Ovary (tissue), 9 donors: ENCODE data around the gene PLA2G1B. TPM values are rescaled to one million over a fixed set of nuclear protein-coding genes. Genes with fewer than 3 reads are reported as not detected.
A peak's percentile ranks its signal among the peaks of the same experiment; 100 is the strongest.

Experiments
- DNase-seq, 5 donors: peaks; one replicate each; pipeline ENCODE4 v3.0.0-alpha.2; 2019 to 2020
- H3K27ac ChIP-seq, 2 donors: fragments of 200-600 bp; one replicate each; pipeline versions ENCODE4 v1.5.1 to v1.8.0; 2019 to 2022
- H3K27me3 ChIP-seq: fragments of 200-600 bp; one replicate; pipeline ENCODE4 v1.8.0; 2022
- H3K36me3 ChIP-seq: fragments of 200-600 bp; sonication (generic); one replicate; pipeline ENCODE4 v1.5.1; 2019
- H3K4me1 ChIP-seq: one replicate; pipeline ENCODE4 v1.8.1; 2013; ENCODE audit warnings: mild to moderate bottlenecking, moderate library complexity; ENCODE audit not compliant: insufficient read depth
- H3K4me3 ChIP-seq: fragments of 200-600 bp; sonication (generic); one replicate; pipeline ENCODE4 v1.5.1; 2017
- H3K9me3 ChIP-seq, 2 donors: fragments of 200-600 bp in 1 of 2; sonication (generic) in 1 of 2; one replicate each; pipeline versions ENCODE4 v1.5.1 to v1.8.1; 2013 to 2019; ENCODE audit warnings: mild to moderate bottlenecking in 1 of 2, moderate library complexity in 1 of 2
- EP300 ChIP-seq: sonication (generic); formaldehyde crosslinking; IDR thresholded peaks from one replicate; pipeline ENCODE4 v1.6.1; 2017; ENCODE audit warnings: antibody characterized with exemption
- POLR2A ChIP-seq: fragments of 450-650 bp; IDR thresholded peaks from one replicate; pipeline ENCODE4 v1.6.1; 2017; ENCODE audit warnings: antibody characterized with exemption, mild to moderate bottlenecking, moderate library complexity
- WGBS, 3 donors: extraction: QIAGEN DNeasy Blood & Tissue Kit in 1 of 3; methylation state at CpG; one replicate each; pipeline versions ENCODE4 v1.1.5 to v1.1.7; 2013 to 2017; 5-methylcytosine and 5-hydroxymethylcytosine counted together
- intact Hi-C, 4 donors: fragments of 100-400 bp; cut with DNase I; formaldehyde crosslinking; loops; one replicate each; pipeline versions ENCODE4 v1.11.0 to v1.15.1; 2022 to 2023
- polyA plus RNA-seq, 2 donors: library from polyadenylated mRNA; stranded (reverse); fragments of 200-250 nt in 1 of 2; fragments of 350-450 nt in 1 of 2; fragmentation: Illumina TruSeq in 1 of 2; extraction: RNeasy Lipid Tissue Mini Kit (QIAGEN cat#74804) in 1 of 2; gene quantifications; one replicate each; pipeline ENCODE4 v1.2.3, GENCODE V29; 2013 to 2014
- total RNA-seq, 7 donors: library from RNA; depleted of rRNA in 2 of 7; stranded (reverse); fragments of >200 nt in 2 of 7; fragmentation: NEBNext Ultra II Directional in 3 of 7; extraction: Animal tissue kit (Norgen Biotek cat#: 25700) in 3 of 7; gene quantifications; one replicate each; pipeline versions ENCODE4 v1.1.0 to v1.2.4, GENCODE V29; 2016 to 2023
- TF ChIP-seq, protein P1 (sequence below), 3 donors: fragments of 450-650 bp in 2 of 3; fragments of 200-600 bp in 1 of 3; IDR thresholded peaks; one replicate each; pipeline versions ENCODE4 v1.5.1 to v1.8.0; 2016 to 2022; ENCODE audit warnings: antibody characterized with exemption in 3 of 3, mild to moderate bottlenecking in 1 of 3
- donor health status: DM: no; HTN: no; CAD: no; lungs with moderate emphysema.
- donor health status: DM: no; HTN: no; CAD: no.
- donor health status: Bipolar disorder and iron deficiency.
- donor health status: DM: yes; HTN: yes; CAD: no.
- donor health status: DM: no; HTN: no; CAD: no.
- donor health status: DM: yes; HTN: yes; CAD: no.

PLA2G1B gene
- total and polyA plus RNA-seq, 9 donors = 0.67 to 17.0 (median 7.1) TPM

DNA sequence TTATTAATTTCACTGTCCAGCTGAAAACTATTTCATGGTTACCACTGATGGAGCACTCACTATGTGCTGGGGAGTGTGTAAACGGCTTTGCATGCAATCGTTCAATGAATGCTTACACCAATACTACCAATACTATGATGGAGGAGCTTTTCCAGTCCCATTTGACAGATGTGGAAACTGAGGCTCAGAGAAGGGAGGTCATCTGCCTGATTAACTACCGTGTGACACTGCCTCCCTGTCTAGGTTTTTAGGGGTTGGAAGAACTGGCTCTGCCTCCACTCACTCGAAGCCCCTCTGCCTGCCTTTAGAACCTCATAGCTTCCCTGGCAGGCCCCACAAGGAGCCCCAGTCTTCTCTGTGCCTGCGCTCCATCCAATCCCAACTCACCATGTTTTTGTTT, 29.5 kb upstream of the PLA2G1B start:
- no peak for TF ChIP-seq POLR2A
- TF ChIP-seq, protein P1, sequence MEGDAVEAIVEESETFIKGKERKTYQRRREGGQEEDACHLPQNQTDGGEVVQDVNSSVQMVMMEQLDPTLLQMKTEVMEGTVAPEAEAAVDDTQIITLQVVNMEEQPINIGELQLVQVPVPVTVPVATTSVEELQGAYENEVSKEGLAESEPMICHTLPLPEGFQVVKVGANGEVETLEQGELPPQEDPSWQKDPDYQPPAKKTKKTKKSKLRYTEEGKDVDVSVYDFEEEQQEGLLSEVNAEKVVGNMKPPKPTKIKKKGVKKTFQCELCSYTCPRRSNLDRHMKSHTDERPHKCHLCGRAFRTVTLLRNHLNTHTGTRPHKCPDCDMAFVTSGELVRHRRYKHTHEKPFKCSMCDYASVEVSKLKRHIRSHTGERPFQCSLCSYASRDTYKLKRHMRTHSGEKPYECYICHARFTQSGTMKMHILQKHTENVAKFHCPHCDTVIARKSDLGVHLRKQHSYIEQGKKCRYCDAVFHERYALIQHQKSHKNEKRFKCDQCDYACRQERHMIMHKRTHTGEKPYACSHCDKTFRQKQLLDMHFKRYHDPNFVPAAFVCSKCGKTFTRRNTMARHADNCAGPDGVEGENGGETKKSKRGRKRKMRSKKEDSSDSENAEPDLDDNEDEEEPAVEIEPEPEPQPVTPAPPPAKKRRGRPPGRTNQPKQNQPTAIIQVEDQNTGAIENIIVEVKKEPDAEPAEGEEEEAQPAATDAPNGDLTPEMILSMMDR (IDR thresholded peaks at IDR 0.05) = no peak
- no peak for TF ChIP-seq EP300
- intact Hi-C loops = loop anchor here in 3 of 4 donors (5.0 kb wide), 3 partner anchors 65 to 75 kb away; no protein-coding TSS in a partner anchor
- 69 to 72% (median 69%) methylated on average over 5 of the region's 5 CpGs for WGBS, 3 donors
- no peak for DNase-seq
- no peaks in the 10 kb centered on the region for H3K27me3 ChIP-seq
- H3K9me3 ChIP-seq = no peaks in the 10 kb centered on the region
- no peaks in the 10 kb centered on the region for H3K36me3 ChIP-seq
- H3K4me1 ChIP-seq = peaks cover 1% of the 10 kb centered on the region
- H3K27ac ChIP-seq = no peak overlapping the region
- no peak overlapping the region for H3K4me3 ChIP-seq

GRCh38 chr12:120356567-120357030, 29.0 kb upstream of the PLA2G1B start:
- peak; percentile 60 to 77 (median 75) for DNase-seq

DNA sequence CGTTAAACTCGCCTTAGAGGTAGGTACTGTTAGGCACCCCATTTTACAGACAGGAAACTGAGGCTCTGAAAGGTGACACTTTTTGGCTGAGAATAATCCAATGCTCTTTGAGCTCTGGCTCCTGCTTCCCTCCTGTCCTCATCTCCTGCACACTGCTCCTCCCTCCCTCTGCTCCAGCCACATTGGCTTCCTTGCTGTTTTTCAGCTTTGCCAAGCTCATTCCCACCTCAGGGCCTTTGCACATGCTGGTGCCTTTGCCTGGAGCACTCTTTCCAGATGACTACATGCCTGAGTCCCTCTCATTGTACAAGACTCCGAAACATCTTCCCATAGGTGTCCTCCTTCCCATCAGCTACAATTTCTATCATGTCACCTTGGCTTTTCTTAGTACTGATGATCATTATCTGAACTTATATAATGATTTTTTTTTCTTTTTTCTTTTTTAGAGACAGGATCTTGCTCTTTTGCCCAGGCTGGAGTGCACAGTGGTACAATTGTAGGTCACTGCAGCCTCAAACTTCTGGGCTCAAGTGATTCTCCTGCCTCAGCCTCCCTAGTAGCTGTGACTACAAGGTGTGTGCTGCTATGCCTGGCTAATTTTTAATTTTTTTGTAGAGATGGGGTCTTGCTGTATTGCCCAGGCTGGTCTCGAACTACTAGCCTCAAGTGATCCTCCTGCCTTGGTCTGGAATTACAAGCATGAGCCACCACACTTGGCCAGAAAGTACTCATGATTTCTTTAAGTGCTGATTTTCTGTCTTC, 26.2 kb upstream of the PLA2G1B start:
- WGBS, 3 donors = 93 to 97% (median 95%) methylated on average over 4 of the region's 4 CpGs
- no peaks in the 10 kb centered on the region for H3K27me3 ChIP-seq
- H3K4me3 ChIP-seq = no peak overlapping the region
- H3K4me1 ChIP-seq = no peaks in the 10 kb centered on the region
- H3K36me3 ChIP-seq = no peaks in the 10 kb centered on the region
- intact Hi-C loops = no loop called here
- no peak for TF ChIP-seq EP300
- TF ChIP-seq, protein P1 (IDR thresholded peaks at IDR 0.05) = no peak
- no peak for TF ChIP-seq POLR2A
- H3K9me3 ChIP-seq = no peaks in the 10 kb centered on the region
- no peak overlapping the region for H3K27ac ChIP-seq
- no peak for DNase-seq

More at GRCh38 chr12:120356567-120357030, 29.0 kb upstream of the PLA2G1B start:
- Histone ChIP-seq H3K4me3 (no peak overlapping the region), H3K9me3 (no peaks in the 10 kb centered on the region), H3K27ac (no peak overlapping the region), H3K27me3 (no peaks in the 10 kb centered on the region), H3K4me1 (no peaks in the 10 kb centered on the region), H3K36me3 (no peaks in the 10 kb centered on the region)
- 46 to 49% (median 47%) methylated on average over 13 of the region's 13 CpGs for WGBS, 3 donors
- intact Hi-C loops = loop anchor here in 3 of 4 donors (5.0 kb wide), 3 partner anchors 66 to 76 kb away; no protein-coding TSS in a partner anchor
- TF ChIP-seq POLR2A (no peak), EP300 (no peak)
- TF ChIP-seq, protein P1 (IDR thresholded peaks at IDR 0.05) = peak; percentile 70 to 82 (median 75)

DNA sequence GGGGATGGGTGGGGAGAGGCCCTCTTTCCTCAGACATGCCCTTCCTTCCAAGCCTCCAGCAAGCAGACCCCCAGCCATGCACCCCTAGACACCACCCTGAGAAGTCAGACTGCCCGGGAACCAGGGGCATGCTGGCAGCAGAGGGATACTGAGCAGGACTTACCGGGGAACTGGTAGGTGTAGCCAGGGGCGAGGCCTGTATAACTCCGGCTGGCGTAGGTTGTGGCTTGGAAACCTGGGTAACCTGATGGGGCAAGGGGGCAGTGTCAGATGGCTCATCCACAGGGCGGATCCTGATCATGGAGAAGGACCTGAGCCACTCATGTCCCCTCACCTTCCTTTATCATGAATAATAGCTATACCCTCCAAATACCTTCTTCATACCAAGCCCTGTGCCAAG, 25.6 kb upstream of the PLA2G1B start:
- no peaks in the 10 kb centered on the region for H3K9me3 ChIP-seq
- no peaks in the 10 kb centered on the region for H3K4me1 ChIP-seq
- H3K4me3 ChIP-seq = no peak overlapping the region
- no peaks in the 10 kb centered on the region for H3K27me3 ChIP-seq
- WGBS, 3 donors = 95 to 98% (median 95%) methylated on average over 6 of the region's 6 CpGs
- DNase-seq = no peak
- no peak overlapping the region for H3K27ac ChIP-seq
- no peaks in the 10 kb centered on the region for H3K36me3 ChIP-seq
- TF ChIP-seq, protein P1 (IDR thresholded peaks at IDR 0.05) = no peak
- intact Hi-C loops = no loop called here
